IMR-90 (cell line): Measurements from ENCODE around the gene DDX27. TPM values are rescaled to one million over a fixed set of nuclear protein-coding genes. Genes with fewer than 3 reads are reported as not detected.

Experiments
- ATAC-seq: fragments of 200-7000 bp; cut with Tn5 transposase; 2 replicates; pipeline ENCODE4 v1.9.1; 2020; ENCODE audit warnings: low read depth, mild to moderate bottlenecking, moderate library complexity
- BruUV-seq: library from RNA; stranded (reverse); fragments of 400-500 nt; replicated peaks from 2 replicates; lab custom pipeline; 2021; lab: Mats Ljungman, UMichigan
- CTCF ChIA-PET: fragments of 300-600 bp; formaldehyde crosslinking; extraction: SDS; loops from one replicate; lab custom pipeline; 2021; ENCODE audit warnings: antibody characterized with exemption; lab: Yijun Ruan, JAX
- POLR2A ChIA-PET: fragments of 300-600 bp; sonication (Branson Sonifier 250); formaldehyde crosslinking; loops from one replicate; lab custom pipeline; 2022; ENCODE audit warnings: antibody characterized with exemption; ENCODE audit not compliant: unreplicated experiment; lab: Charles Lee
- DNase-seq: peaks from one replicate; pipeline ENCODE4 v3.0.0; 2013
- H2AFZ ChIP-seq: replicated peaks from 2 replicates; pipeline ENCODE3; 2013; ENCODE audit warnings: low read length, mild to moderate bottlenecking; ENCODE audit not compliant: poor library complexity
- H2AK5ac ChIP-seq: 2 replicates; pipeline ENCODE4 v1.6.1; 2013; ENCODE audit warnings: low read depth, low read length, inconsistent platforms
- H2AK9ac ChIP-seq: replicated peaks from 2 replicates; pipeline ENCODE3; 2013; ENCODE audit warnings: mild to moderate bottlenecking, low read depth, low read length, moderate library complexity; ENCODE audit not compliant: poor library complexity
- H2BK120ac ChIP-seq: 2 replicates; pipeline ENCODE4 v1.6.1; 2013; ENCODE audit warnings: low read depth, low read length, inconsistent platforms
- H2BK15ac ChIP-seq: 3 replicates; pipeline ENCODE4 v1.6.1; 2013; ENCODE audit warnings: low read depth, low read length, inconsistent platforms
- H2BK20ac ChIP-seq: 2 replicates; pipeline ENCODE4 v1.6.1; 2013; ENCODE audit warnings: low read depth, mild to moderate bottlenecking, inconsistent platforms, low read length, moderate library complexity
- H2BK5ac ChIP-seq: 2 replicates; pipeline ENCODE4 v1.6.1; 2013; ENCODE audit warnings: mild to moderate bottlenecking, low read depth, low read length, inconsistent platforms; ENCODE audit not compliant: poor library complexity, severe bottlenecking
- H3K14ac ChIP-seq: replicated peaks from 2 replicates; pipeline ENCODE4 v1.6.1; 2013; ENCODE audit warnings: low read depth, low read length, inconsistent platforms
- H3K18ac ChIP-seq: 2 replicates; pipeline ENCODE4 v1.6.1; 2013; ENCODE audit warnings: low read depth, low read length, control low read depth
- H3K23ac ChIP-seq: 2 replicates; pipeline ENCODE4 v1.6.1; 2013; ENCODE audit warnings: low read depth, low read length, inconsistent platforms
- H3K27ac ChIP-seq: 2 replicates; pipeline ENCODE4 v1.5.1; 2013; ENCODE audit warnings: mild to moderate bottlenecking, control low read depth, low read length; ENCODE audit not compliant: insufficient read depth
- H3K27me3 ChIP-seq: 2 replicates; pipeline ENCODE4 v1.6.1; 2013; ENCODE audit warnings: low read length; ENCODE audit not compliant: control insufficient read depth, insufficient read depth
- H3K36me3 ChIP-seq: 2 replicates; pipeline ENCODE4 v1.6.1; 2013; ENCODE audit warnings: low read length, mixed read lengths; ENCODE audit not compliant: control insufficient read depth, insufficient read depth
- H3K4ac ChIP-seq: 2 replicates; pipeline ENCODE4 v1.6.1; 2013; ENCODE audit warnings: low read depth, low read length, inconsistent platforms
- H3K4me1 ChIP-seq: 2 replicates; pipeline ENCODE4 v1.6.1; 2013; ENCODE audit warnings: low read length, mixed read lengths; ENCODE audit not compliant: control insufficient read depth, insufficient read depth
- H3K4me2 ChIP-seq: 2 replicates; pipeline ENCODE4 v1.6.1; 2013; ENCODE audit warnings: low read depth, mild to moderate bottlenecking, control low read depth, low read length, moderate library complexity
- H3K4me3 ChIP-seq: 2 replicates; pipeline ENCODE4 v1.5.1; 2013; ENCODE audit warnings: low read depth, mild to moderate bottlenecking, control low read depth, low read length, moderate library complexity; ENCODE audit not compliant: insufficient read depth
- H3K56ac ChIP-seq: 2 replicates; pipeline ENCODE4 v1.6.1; 2013; ENCODE audit warnings: low read length, inconsistent platforms; ENCODE audit not compliant: insufficient read depth; ENCODE audit errors: extremely low read depth
- H3K79me1 ChIP-seq, 2 experiments: 2 replicates each; pipeline ENCODE4 v1.6.1; 2013; ENCODE audit warnings: low read length in 2 of 2, inconsistent platforms in 1 of 2, low read depth in 1 of 2
- H3K9ac ChIP-seq: 2 replicates; pipeline ENCODE4 v1.6.1; 2013; ENCODE audit warnings: low read depth, low read length, control low read depth
- H3K9me1 ChIP-seq: 2 replicates; pipeline ENCODE4 v1.6.1; 2013; ENCODE audit warnings: low read length, inconsistent platforms; ENCODE audit not compliant: insufficient read depth
- H3K9me3 ChIP-seq: 2 replicates; pipeline ENCODE4 v1.6.1; 2013; ENCODE audit warnings: low read length; ENCODE audit not compliant: control insufficient read depth, insufficient read depth
- H4K20me1 ChIP-seq: 2 replicates; pipeline ENCODE4 v1.6.1; 2013; ENCODE audit warnings: low read length, inconsistent platforms; ENCODE audit not compliant: insufficient read depth
- H4K5ac ChIP-seq: 2 replicates; pipeline ENCODE4 v1.6.1; 2013; ENCODE audit warnings: mild to moderate bottlenecking, low read depth, low read length, control low read depth
- H4K8ac ChIP-seq, 2 experiments: 2 replicates each; pipeline ENCODE4 v1.6.1; 2013; ENCODE audit warnings: low read depth in 2 of 2, low read length in 2 of 2, control low read depth in 1 of 2, inconsistent platforms in 1 of 2
- H4K91ac ChIP-seq: 2 replicates; pipeline ENCODE4 v1.6.1; 2013; ENCODE audit warnings: low read depth, low read length, inconsistent platforms; ENCODE audit not compliant: insufficient read depth
- BHLHE40 ChIP-seq: fragments of 150-350 bp; IDR thresholded peaks from 2 replicates; pipeline ENCODE4 v1.6.1; 2016; ENCODE audit warnings: mild to moderate bottlenecking, low read depth, low read length
- CEBPB ChIP-seq: IDR thresholded peaks from 2 replicates; pipeline ENCODE4 v1.6.1; 2012; ENCODE audit warnings: low read depth, low read length, improper control_type of control experiment
- CHD1 ChIP-seq: IDR thresholded peaks from 2 replicates; pipeline ENCODE4 v1.6.1; 2012; ENCODE audit warnings: low read depth, low read length, improper control_type of control experiment
- ELK1 ChIP-seq: fragments of 150-350 bp; IDR thresholded peaks from 2 replicates; pipeline ENCODE4 v1.6.1; 2016; ENCODE audit warnings: low read depth, mild to moderate bottlenecking, low read length, moderate library complexity, borderline replicate concordance
- FOS ChIP-seq: fragments of 150-350 bp; IDR thresholded peaks from 2 replicates; pipeline ENCODE4 v1.6.1; 2016; ENCODE audit warnings: low read depth, low read length
- MAFK ChIP-seq: IDR thresholded peaks from 2 replicates; pipeline ENCODE4 v1.6.1; 2012; ENCODE audit warnings: low read depth, low read length, improper control_type of control experiment
- MXI1 ChIP-seq: IDR thresholded peaks from 2 replicates; pipeline ENCODE4 v1.6.1; 2012; ENCODE audit warnings: low read depth, mild to moderate bottlenecking, low read length, moderate library complexity, borderline replicate concordance
- NFE2L2 ChIP-seq: fragments of 150-350 bp; IDR thresholded peaks from 2 replicates; pipeline ENCODE4 v1.6.1; 2016; ENCODE audit warnings: low read depth, mild to moderate bottlenecking, low read length
- POLR2A ChIP-seq: IDR thresholded peaks from 2 replicates; pipeline ENCODE4 v1.6.1; 2012; ENCODE audit warnings: mild to moderate bottlenecking, low read depth, low read length
- RAD21 ChIP-seq: IDR thresholded peaks from 2 replicates; pipeline ENCODE4 v1.6.1; 2012; ENCODE audit warnings: low read length, improper control_type of control experiment
- RCOR1 ChIP-seq: IDR thresholded peaks from 2 replicates; pipeline ENCODE4 v1.6.1; 2012; ENCODE audit warnings: mild to moderate bottlenecking, low read length, improper control_type of control experiment; ENCODE audit not compliant: insufficient replicate concordance
- RFX5 ChIP-seq: IDR thresholded peaks from 2 replicates; pipeline ENCODE4 v1.8.0; 2012; ENCODE audit warnings: low read depth, mild to moderate bottlenecking, low read length, moderate library complexity
- SMC3 ChIP-seq: fragments of 150-350 bp; IDR thresholded peaks from 2 replicates; pipeline ENCODE4 v1.6.1; 2016; ENCODE audit warnings: low read depth, mild to moderate bottlenecking, antibody characterized with exemption, low read length, moderate library complexity
- USF2 ChIP-seq: fragments of 150-350 bp; IDR thresholded peaks from 2 replicates; pipeline ENCODE4 v1.6.1; 2017; ENCODE audit warnings: mild to moderate bottlenecking, antibody characterized with exemption, low read length, low read depth
- WGBS, 2 experiments: methylation state at CpG; one replicate each; pipeline versions ENCODE4 v1.1.5 to v1.1.7; 2013; ENCODE audit warnings: missing lambda C conversion rate in 2 of 2; ENCODE audit not compliant: insufficient read length in 1 of 2; ENCODE audit errors: extremely low coverage in 2 of 2; 5-methylcytosine and 5-hydroxymethylcytosine counted together
- dilution Hi-C: fragments of 300-500 bp; cut with HindIII; formaldehyde crosslinking; loops from one replicate; pipeline ENCODE4 v1.14.3; 2018; ENCODE audit warnings: low sequenced_read_pairs; ENCODE audit not compliant: unreplicated experiment
- in situ Hi-C: fragments of 300-500 bp; cut with MboI; formaldehyde crosslinking; loops from 3 replicates; pipeline ENCODE4 v1.14.3; 2019; ENCODE audit warnings: low sequenced_read_pairs, inconsistent platforms, mixed read lengths
- intact Hi-C: fragments of 100-400 bp; cut with micrococcal nuclease; formaldehyde crosslinking; loops from 2 replicates; pipeline ENCODE4 v1.10.0; 2022
- polyA plus RNA-seq, 3 experiments: library from polyadenylated mRNA; depleted of rRNA; stranded (reverse); fragments of >200 nt; gene quantifications; 2 replicates each; pipeline ENCODE4 v1.2.3, GENCODE V29; 2012; ENCODE audit warnings: low replicate concordance in 1 of 3
- total RNA-seq: library from RNA; depleted of rRNA; stranded (reverse); fragments of >200 nt; gene quantifications from 2 replicates; pipeline ENCODE4 v1.2.3, GENCODE V29; 2012

DDX27 gene
- total and polyA plus RNA-seq, 2 of the 4 experiments (the other 2 are of a cell fraction) = 33.2 to 36.7 TPM

- no peak overlapping the region for H2AK9ac ChIP-seq
- H4K5ac ChIP-seq = no peak overlapping the region
- peaks cover 6% of the 10 kb centered on the region; the same call in 1 of the 2 replicates for H3K4me1 ChIP-seq
- H2AFZ ChIP-seq = no peak overlapping the region
- BruUV-seq = no TSS peak
- H3K27ac ChIP-seq = no peak overlapping the region
- CTCF ChIA-PET = no interaction called here
- no peak overlapping the region for H3K18ac ChIP-seq
- ATAC-seq (no peak), DNase-seq (no peak)
- POLR2A ChIA-PET = no interaction called here
- no peak overlapping the region for H2AK5ac ChIP-seq
- no peak overlapping the region for H3K23ac ChIP-seq
- dilution Hi-C loops = no loop called here
- peaks cover 64% of the 10 kb centered on the region for H4K20me1 ChIP-seq
- H4K91ac ChIP-seq = no peak overlapping the region
- in situ Hi-C loops = no loop called here
- H2BK15ac ChIP-seq = no peak overlapping the region
- no peak overlapping the region for H2BK20ac ChIP-seq
- peaks cover 37% of the 10 kb centered on the region for H3K36me3 ChIP-seq
- no peak overlapping the region for H4K8ac ChIP-seq
- H3K9me1 ChIP-seq = peaks cover 19% of the 10 kb centered on the region
- no peak for TF ChIP-seq RFX5
- no peak for TF ChIP-seq MXI1
- TF ChIP-seq SMC3 = no peak
- TF ChIP-seq ELK1 = no peak
- TF ChIP-seq CEBPB = no peak
- TF ChIP-seq MAFK = no peak
- no peak for TF ChIP-seq CHD1
- TF ChIP-seq RCOR1 = no peak
- no peak for TF ChIP-seq RAD21
- no peak for TF ChIP-seq USF2
- TF ChIP-seq POLR2A = no peak
- TF ChIP-seq FOS = no peak
- TF ChIP-seq BHLHE40 = no peak
- TF ChIP-seq NFE2L2 = no peak
- intact Hi-C loops = no loop called here
- no peak overlapping the region for H3K4ac ChIP-seq
- no peaks in the 10 kb centered on the region for H3K27me3 ChIP-seq
- no peak overlapping the region for H3K56ac ChIP-seq
- peaks cover 26 to 63% of the 10 kb centered on the region in 2 experiments for H3K79me1 ChIP-seq
- no peaks in the 10 kb centered on the region for H3K9me3 ChIP-seq
- no CpG with 5 or more reads among the region's 1 CpG for WGBS, 2 experiments
- H2BK5ac ChIP-seq = no peak overlapping the region
- H2BK120ac ChIP-seq = no peak overlapping the region
- H3K9ac ChIP-seq = no peak overlapping the region
- no peak overlapping the region for H3K4me3 ChIP-seq
- no peak overlapping the region for H3K4me2 ChIP-seq
- no peak overlapping the region for H3K14ac ChIP-seq
Measured at GRCh38 chr20:49272654-49273053, 53.4 kb downstream of the DDX27 start.
